ENCODE results near the gene ALKBH4. TPM values are rescaled to one million over a fixed set of nuclear protein-coding genes. Genes with fewer than 3 reads are reported as not detected.

ALKBH4 gene
- total RNA-seq, 1 donor from 2014 or later: 10.0 TPM

GRCh38 chr7:102468478-102469350, 4.1 kb upstream of the ALKBH4 start:
- no peak for FAIRE-seq
- H3K4me3 ChIP-seq (ENCODE audit: low read depth, low read length): no peak overlapping the region
- TF ChIP-seq CTCF (IDR thresholded peaks at IDR 0.05; ENCODE audit: insufficient read depth, low read length, severe bottlenecking): no peak
- DNase-seq (ENCODE audit: low read depth): no peak
- no peaks in the 10 kb centered on the region for H3K27me3 ChIP-seq (ENCODE audit: control insufficient read depth, insufficient read depth, low read length)
- peaks cover 7% of the 10 kb centered on the region for H3K36me3 ChIP-seq (ENCODE audit: control insufficient read depth, insufficient read depth, low read length)

GRCh38 chr7:102467581-102468477, 3.2 kb upstream of the ALKBH4 start:
- Histone ChIP-seq H3K36me3 (ENCODE audit: control insufficient read depth, insufficient read depth, low read length) (peaks cover 6% of the 10 kb centered on the region), H3K27me3 (ENCODE audit: control insufficient read depth, insufficient read depth, low read length) (no peaks in the 10 kb centered on the region), H3K4me3 (ENCODE audit: low read depth, low read length) (no peak overlapping the region)
- DNase-seq (ENCODE audit: low read depth) (no peak), FAIRE-seq (no peak)
- no peak for TF ChIP-seq CTCF (IDR thresholded peaks at IDR 0.05; ENCODE audit: insufficient read depth, low read length, severe bottlenecking)

- FAIRE-seq (no peak), DNase-seq (ENCODE audit: low read depth) (no peak)
- Histone ChIP-seq H3K27me3 (ENCODE audit: control insufficient read depth, insufficient read depth, low read length) (no peaks in the 10 kb centered on the region), H3K4me3 (ENCODE audit: low read depth, low read length) (no peak overlapping the region), H3K36me3 (ENCODE audit: control insufficient read depth, insufficient read depth, low read length) (peaks cover 6% of the 10 kb centered on the region)
- no peak for TF ChIP-seq CTCF (IDR thresholded peaks at IDR 0.05; ENCODE audit: insufficient read depth, low read length, severe bottlenecking)
Measured at GRCh38 chr7:102466097-102466496, 1.4 kb upstream of the ALKBH4 start.

- no peak for TF ChIP-seq CTCF (IDR thresholded peaks at IDR 0.05; ENCODE audit: insufficient read depth, low read length, severe bottlenecking)
- no peaks in the 10 kb centered on the region for H3K27me3 ChIP-seq (ENCODE audit: control insufficient read depth, insufficient read depth, low read length)
- FAIRE-seq (no peak), DNase-seq (ENCODE audit: low read depth) (no peak)
- peaks cover 4% of the 10 kb centered on the region for H3K36me3 ChIP-seq (ENCODE audit: control insufficient read depth, insufficient read depth, low read length)
- peak overlapping the region; percentile 100 for H3K4me3 ChIP-seq (ENCODE audit: low read depth, low read length)
Measured at GRCh38 chr7:102463841-102464576, 654 bp downstream of the ALKBH4 start.

- no peak for TF ChIP-seq CTCF (IDR thresholded peaks at IDR 0.05; ENCODE audit: insufficient read depth, low read length, severe bottlenecking)
- Histone ChIP-seq H3K27me3 (ENCODE audit: control insufficient read depth, insufficient read depth, low read length) (no peaks in the 10 kb centered on the region), H3K36me3 (ENCODE audit: control insufficient read depth, insufficient read depth, low read length) (peaks cover 8% of the 10 kb centered on the region), H3K4me3 (ENCODE audit: low read depth, low read length) (no peak overlapping the region)
- DNase-seq (ENCODE audit: low read depth) (no peak), FAIRE-seq (no peak)
Measured at GRCh38 chr7:102460467-102460866, 4.2 kb downstream of the ALKBH4 start.
